ENCODE measurements around the gene ZNF423. TPM values are rescaled to one million over a fixed set of nuclear protein-coding genes. Genes with fewer than 3 reads are reported as not detected.

ZNF423 gene
- total RNA-seq, 2 experiments from 2014 or later: not detected

GRCh38 chr16:49578435-49579024 is 277.4 kb downstream of the ZNF423 start:
- H3K9me3 Mint-ChIP-seq: no peaks in the 10 kb centered on the region
- no peak for DNase-seq
- CTCF ChIA-PET: no interaction called here

GRCh38 chr16:49578018-49578417 is 277.9 kb downstream of the ZNF423 start:
- ChIA-PET POLR2A (no interaction called here), CTCF (no interaction called here)
- Mint-ChIP-seq H3K9me3 (no peaks in the 10 kb centered on the region), H3K4me3 (no peak overlapping the region), H3K4me1 (ENCODE audit: low read depth) (no peaks in the 10 kb centered on the region), H3K27ac (no peak overlapping the region), H3K27me3 (no peaks in the 10 kb centered on the region), H3K36me3 (ENCODE audit: low read depth) (no peaks in the 10 kb centered on the region)
- DNase-seq (no peak), ATAC-seq (no peak)
- TF ChIP-seq CTCF (IDR thresholded peaks at IDR 0.05): no peak
- intact Hi-C loops (cut with micrococcal nuclease): no loop called here

More at GRCh38 chr16:49578435-49579024, 277.4 kb downstream of the ZNF423 start:
- Mint-ChIP-seq H3K36me3 (ENCODE audit: low read depth) (no peaks in the 10 kb centered on the region), H3K27me3 (no peaks in the 10 kb centered on the region), H3K4me1 (ENCODE audit: low read depth) (no peaks in the 10 kb centered on the region), H3K4me3 (no peak overlapping the region), H3K27ac (no peak overlapping the region)
- no peak for TF ChIP-seq CTCF (IDR thresholded peaks at IDR 0.05)
- ATAC-seq: no peak
- intact Hi-C loops (cut with micrococcal nuclease): no loop called here
- POLR2A ChIA-PET: no interaction called here

- CTCF ChIA-PET: no interaction called here
Observed at GRCh38 chr16:49576941-49577340, 279.0 kb downstream of the ZNF423 start.

GRCh38 chr16:49576173-49576494 is 279.8 kb downstream of the ZNF423 start:
- no peaks in the 10 kb centered on the region for H3K27me3 Mint-ChIP-seq
- ChIA-PET CTCF (interaction anchor here (1.3 kb wide), 1 partner anchor 17 kb away, joined by 5 read pairs; no protein-coding TSS in a partner anchor), POLR2A (no interaction called here)
- no peaks in the 10 kb centered on the region for H3K4me1 Mint-ChIP-seq (ENCODE audit: low read depth)
- ATAC-seq: no peak
- no peak for TF ChIP-seq CTCF (IDR thresholded peaks at IDR 0.05)
- H3K27ac Mint-ChIP-seq: no peak overlapping the region
- H3K9me3 Mint-ChIP-seq: no peaks in the 10 kb centered on the region
- no peak for DNase-seq
- no peaks in the 10 kb centered on the region for H3K36me3 Mint-ChIP-seq (ENCODE audit: low read depth)
- no peak overlapping the region for H3K4me3 Mint-ChIP-seq
- intact Hi-C loops (cut with micrococcal nuclease): no loop called here

More at GRCh38 chr16:49576941-49577340, 279.0 kb downstream of the ZNF423 start:
- intact Hi-C loops (cut with micrococcal nuclease): no loop called here
- POLR2A ChIA-PET: no interaction called here
- ATAC-seq: no peak
- Mint-ChIP-seq H3K36me3 (ENCODE audit: low read depth) (no peaks in the 10 kb centered on the region), H3K27ac (no peak overlapping the region), H3K27me3 (no peaks in the 10 kb centered on the region), H3K9me3 (no peaks in the 10 kb centered on the region), H3K4me1 (ENCODE audit: low read depth) (no peaks in the 10 kb centered on the region), H3K4me3 (no peak overlapping the region)
- TF ChIP-seq CTCF (IDR thresholded peaks at IDR 0.05): no peak
- DNase-seq: no peak

- intact Hi-C loops (cut with micrococcal nuclease): no loop called here
- no peaks in the 10 kb centered on the region for H3K27me3 Mint-ChIP-seq
- no peak overlapping the region for H3K4me3 Mint-ChIP-seq
- H3K27ac Mint-ChIP-seq: no peak overlapping the region
- no peaks in the 10 kb centered on the region for H3K4me1 Mint-ChIP-seq (ENCODE audit: low read depth)
- DNase-seq: no peak
- POLR2A ChIA-PET: no interaction called here
- no peaks in the 10 kb centered on the region for H3K9me3 Mint-ChIP-seq
- no peak for TF ChIP-seq CTCF (IDR thresholded peaks at IDR 0.05)
- H3K36me3 Mint-ChIP-seq (ENCODE audit: low read depth): no peaks in the 10 kb centered on the region
- CTCF ChIA-PET: interaction anchor here (1.3 kb wide), 1 partner anchor 17 kb away, joined by 5 read pairs; no protein-coding TSS in a partner anchor
- ATAC-seq: peak; percentile 45
Observed at GRCh38 chr16:49575346-49576172, 280.4 kb downstream of the ZNF423 start.

All from activated CD8-positive, alpha-beta T cell treated with anti-CD3 and anti-CD28 coated beads for 36 hours (primary cell).